ENCODE measurements around the gene ITFG2. TPM values are rescaled to one million over a fixed set of nuclear protein-coding genes. Genes with fewer than 3 reads are reported as not detected.
"Not testable (repeated sequence)": the region's sequence is repeated elsewhere in the genome, so short reads cannot be mapped to it uniquely, and the experiment has no call there.

ITFG2 gene
- total RNA-seq, 4 donors from 2014 or later: 40.6 to 87.9 (median 64.7) TPM

- DNase-seq: no peak
- H3K4me1 ChIP-seq: peaks cover 23 to 39% of the 10 kb centered on the region in 2 donors
- no peak overlapping the region for H3K27ac ChIP-seq
- intact Hi-C loops (cut with DNase I): no loop called here
- TF ChIP-seq POLR2A (IDR thresholded peaks at IDR 0.05) (no peak), CTCF (IDR thresholded peaks at IDR 0.05) (no peak)
- H3K4me3 ChIP-seq (replicated peaks in 1 of 3): no peak overlapping the region
- H3K9me3 ChIP-seq: no peaks in the 10 kb centered on the region
- 74 to 84% methylated on average over 9 to 10 of the region's 10 CpGs for WGBS, 2 donors
- no peaks in the 10 kb centered on the region for H3K27me3 ChIP-seq
- H3K36me3 ChIP-seq: no peaks in the 10 kb centered on the region
These were observed 44.1 kb upstream of the ITFG2 start for GRCh38 chr12:2768224-2768961.

GRCh38 chr12:2769866-2770533 lies 42.5 kb upstream of the ITFG2 start:
- intact Hi-C loops (cut with DNase I): no loop called here
- Histone ChIP-seq H3K4me3 (replicated peaks in 1 of 3) (no peak overlapping the region), H3K4me1 (peaks cover 10 to 23% of the 10 kb centered on the region in 2 donors), H3K36me3 (no peaks in the 10 kb centered on the region), H3K27me3 (no peaks in the 10 kb centered on the region), H3K9me3 (no peaks in the 10 kb centered on the region), H3K27ac (no peak overlapping the region)
- TF ChIP-seq CTCF (IDR thresholded peaks at IDR 0.05) (no peak), POLR2A (IDR thresholded peaks at IDR 0.05) (no peak)
- WGBS, 2 donors: 81 to 87% methylated on average over 11 of the region's 11 CpGs
- DNase-seq: no peak

GRCh38 chr12:2770544-2770943 lies 41.9 kb upstream of the ITFG2 start:
- WGBS, 2 donors: 99% methylated on average over 3 of the region's 3 CpGs
- DNase-seq; H3K27me3 ChIP-seq; H3K36me3 ChIP-seq; intact Hi-C loops (cut with DNase I); H3K9me3 ChIP-seq; H3K27ac ChIP-seq; H3K4me3 ChIP-seq (replicated peaks in 1 of 3): not testable (repeated sequence)
- H3K4me1 ChIP-seq: peaks cover 5 to 17% of the 10 kb centered on the region in 2 donors

GRCh38 chr12:2772370-2772769 lies 40.1 kb upstream of the ITFG2 start:
- no peak for TF ChIP-seq CTCF (IDR thresholded peaks at IDR 0.05)
- H3K27me3 ChIP-seq: no peaks in the 10 kb centered on the region
- DNase-seq: no peak
- H3K27ac ChIP-seq: no peak overlapping the region
- H3K4me3 ChIP-seq (replicated peaks in 1 of 3): no peak overlapping the region
- H3K4me1 ChIP-seq: peaks cover 5 to 12% of the 10 kb centered on the region in 2 donors
- H3K9me3 ChIP-seq: no peaks in the 10 kb centered on the region
- intact Hi-C loops (cut with DNase I): no loop called here
- H3K36me3 ChIP-seq: no peaks in the 10 kb centered on the region
- WGBS, 2 donors: 41 to 61% methylated on average over 4 of the region's 4 CpGs

GRCh38 chr12:2773199-2773875 lies 39.1 kb upstream of the ITFG2 start:
- WGBS, 2 donors: 86 to 87% methylated on average over 18 to 19 of the region's 19 CpGs
- no peak for DNase-seq
- no peaks in the 10 kb centered on the region for H3K27me3 ChIP-seq

More at GRCh38 chr12:2773199-2773875, 39.1 kb upstream of the ITFG2 start:
- no peak for TF ChIP-seq POLR2A (IDR thresholded peaks at IDR 0.05)
- TF ChIP-seq CTCF (IDR thresholded peaks at IDR 0.05): no peak
- no peaks in the 10 kb centered on the region for H3K9me3 ChIP-seq
- H3K4me3 ChIP-seq (replicated peaks in 1 of 3): no peak overlapping the region
- H3K27ac ChIP-seq: no peak overlapping the region
- intact Hi-C loops (cut with DNase I): no loop called here
- H3K4me1 ChIP-seq: peaks cover 5 to 12% of the 10 kb centered on the region in 2 donors
- no peaks in the 10 kb centered on the region for H3K36me3 ChIP-seq

Data from thyroid gland (tissue), 4 donors.